DND-41 (cell line): Measurements from ENCODE around the gene DYNLL2.

Experiments
- ATAC-seq: fragments of 200-7000 bp; cut with Tn5 transposase; 3 replicates; pipeline ENCODE4 v1.9.1; 2021; ENCODE audit warnings: low read depth; ENCODE audit not compliant: insufficient read depth
- DNase-seq: peaks from one replicate; pipeline ENCODE4 v3.0.0-alpha.2; 2020
- H2AFZ ChIP-seq: 2 replicates; pipeline ENCODE4 v1.6.0; 2012; ENCODE audit warnings: low read depth, low read length
- H3K27ac ChIP-seq: 2 replicates; pipeline ENCODE4 v1.5.1; 2012; ENCODE audit warnings: low read length, inconsistent platforms
- H3K27me3 ChIP-seq: fragments of 200-600 bp; sonication (generic); 2 replicates; pipeline ENCODE4 v1.6.0; 2012; ENCODE audit warnings: low read length, mild to moderate bottlenecking, inconsistent platforms; ENCODE audit not compliant: insufficient read depth, poor library complexity
- H3K36me3 ChIP-seq: 2 replicates; pipeline ENCODE4 v1.5.1; 2012; ENCODE audit warnings: low read length, inconsistent platforms; ENCODE audit not compliant: insufficient read depth
- H3K4me1 ChIP-seq: 2 replicates; pipeline ENCODE4 v1.5.1; 2012; ENCODE audit warnings: mild to moderate bottlenecking, low read length; ENCODE audit not compliant: insufficient read depth
- H3K4me2 ChIP-seq: 2 replicates; pipeline ENCODE4 v1.6.0; 2012; ENCODE audit warnings: mild to moderate bottlenecking, moderate library complexity, low read length, inconsistent platforms; ENCODE audit not compliant: insufficient read depth
- H3K4me3 ChIP-seq, 2 experiments: fragments of 200-600 bp in 1 of 2; shearing (Covaris generic) in 1 of 2; 2 replicates each; pipeline ENCODE4 v1.5.1; 2012 to 2016; ENCODE audit warnings: inconsistent platforms in 2 of 2, low read length in 2 of 2, mild to moderate bottlenecking in 2 of 2, low read depth in 1 of 2, moderate library complexity in 1 of 2
- H3K79me2 ChIP-seq: 2 replicates; pipeline ENCODE4 v1.6.0; 2012; ENCODE audit warnings: low read length, inconsistent platforms; ENCODE audit not compliant: insufficient read depth
- H3K9ac ChIP-seq: 2 replicates; pipeline ENCODE4 v1.6.0; 2012; ENCODE audit warnings: low read depth, mild to moderate bottlenecking, inconsistent platforms, low read length, moderate library complexity
- H3K9me3 ChIP-seq: 2 replicates; pipeline ENCODE4 v1.5.1; 2012; ENCODE audit warnings: low read length, moderate library complexity, mild to moderate bottlenecking, inconsistent platforms; ENCODE audit not compliant: insufficient read depth, severe bottlenecking
- H4K20me1 ChIP-seq: 2 replicates; pipeline ENCODE4 v1.6.0; 2012; ENCODE audit warnings: low read length; ENCODE audit not compliant: insufficient read depth
- CTCF ChIP-seq: IDR thresholded peaks from 2 replicates; pipeline ENCODE4 v1.5.1; 2012; ENCODE audit warnings: borderline replicate concordance, low read length, moderate library complexity, mild to moderate bottlenecking; ENCODE audit not compliant: poor library complexity, severe bottlenecking; ENCODE audit errors: extremely low read depth
- EZH2 ChIP-seq: IDR thresholded peaks from 3 replicates; pipeline ENCODE4 v1.6.1; 2012; ENCODE audit warnings: borderline replicate concordance, low read depth, mild to moderate bottlenecking, moderate library complexity, low read length, inconsistent platforms; ENCODE audit not compliant: severe bottlenecking

The DYNLL2 gene

GRCh38 chr17:58092101-58092796 lies 9.0 kb downstream of the DYNLL2 start:
- Histone ChIP-seq H3K4me3 (no peak overlapping the region), H3K9ac (no peak overlapping the region), H3K27me3 (no peaks in the 10 kb centered on the region), H3K9me3 (no peaks in the 10 kb centered on the region), H3K36me3 (peaks cover 72% of the 10 kb centered on the region), H3K27ac (no peak overlapping the region), H3K4me1 (peaks cover 3% of the 10 kb centered on the region; the same call in 1 of the 2 replicates), H3K79me2 (peaks cover 35% of the 10 kb centered on the region), H2AFZ (no peak overlapping the region), H4K20me1 (peaks cover 58% of the 10 kb centered on the region), H3K4me2 (no peak overlapping the region)
- ATAC-seq (no peak), DNase-seq (no peak)
- no peak for TF ChIP-seq EZH2
- no peak for TF ChIP-seq CTCF

DNA sequence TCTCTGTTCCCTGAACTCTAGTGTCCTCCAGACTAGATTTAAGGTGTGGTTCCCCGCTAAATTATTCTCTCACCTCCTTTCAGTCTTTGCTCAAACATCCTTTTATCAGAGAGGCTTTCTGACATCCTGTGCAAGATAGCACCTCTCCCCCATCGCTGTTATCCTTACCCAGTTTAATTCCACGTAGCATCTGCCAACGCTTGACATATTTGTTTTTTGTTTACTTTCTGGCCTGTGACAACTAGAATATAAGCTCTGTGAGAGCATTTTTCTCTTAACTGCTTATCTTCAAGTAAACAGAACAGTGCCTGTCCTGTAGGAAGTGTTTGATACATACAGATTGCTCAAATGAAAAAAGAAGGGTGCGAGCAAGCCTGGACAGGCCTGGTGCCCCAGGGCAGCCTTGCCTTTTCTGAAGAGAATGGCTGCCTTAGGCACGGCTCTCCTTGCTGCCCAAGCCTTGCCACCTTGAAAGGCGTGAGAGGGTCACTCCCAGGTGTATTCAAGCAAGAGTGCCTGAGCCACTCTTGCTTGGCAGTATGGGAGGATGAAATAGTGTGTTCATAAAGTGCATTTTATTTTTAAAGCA lies 9.7 kb downstream of the DYNLL2 start:
- no peaks in the 10 kb centered on the region for H3K9me3 ChIP-seq
- peaks cover 52% of the 10 kb centered on the region for H4K20me1 ChIP-seq
- peaks cover 65% of the 10 kb centered on the region for H3K36me3 ChIP-seq
- no peaks in the 10 kb centered on the region for H3K27me3 ChIP-seq
- peaks cover 3% of the 10 kb centered on the region; the same call in 1 of the 2 replicates for H3K4me1 ChIP-seq
- ATAC-seq (no peak), DNase-seq (no peak)
- H2AFZ ChIP-seq = no peak overlapping the region
- no peak overlapping the region for H3K9ac ChIP-seq
- H3K27ac ChIP-seq = no peak overlapping the region
- no peak overlapping the region for H3K4me3 ChIP-seq
- H3K79me2 ChIP-seq = peaks cover 29% of the 10 kb centered on the region
- TF ChIP-seq EZH2 (no peak), CTCF (no peak)
- no peak overlapping the region for H3K4me2 ChIP-seq

DNA sequence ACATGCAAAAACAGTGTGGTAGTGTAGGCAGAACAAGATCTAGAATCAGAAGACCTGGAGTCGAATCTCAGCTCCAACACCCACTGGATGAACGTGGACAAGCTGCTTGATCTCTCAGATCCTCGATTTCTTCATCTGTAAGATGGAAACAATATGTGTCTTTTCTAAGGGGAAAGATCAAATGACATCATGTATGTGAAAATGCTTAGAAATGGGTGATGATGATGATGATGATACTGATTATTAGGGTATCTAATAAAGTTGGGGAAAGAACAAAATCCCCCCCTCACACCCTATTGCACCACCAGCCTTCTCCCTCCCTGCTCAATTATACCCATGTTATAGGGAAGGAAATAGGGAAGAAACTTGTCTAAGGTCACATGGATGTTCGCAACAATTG lies 10.9 kb downstream of the DYNLL2 start:
- no peaks in the 10 kb centered on the region for H3K27me3 ChIP-seq
- no peak for TF ChIP-seq CTCF
- no peak for TF ChIP-seq EZH2
- H3K27ac ChIP-seq = no peak overlapping the region
- ATAC-seq (no peak), DNase-seq (no peak)
- no peak overlapping the region for H3K9ac ChIP-seq
- H4K20me1 ChIP-seq = peaks cover 40% of the 10 kb centered on the region
- no peaks in the 10 kb centered on the region for H3K9me3 ChIP-seq
- no peaks in the 10 kb centered on the region for H3K4me1 ChIP-seq
- no peak overlapping the region for H3K4me3 ChIP-seq
- no peak overlapping the region for H2AFZ ChIP-seq
- no peak overlapping the region for H3K4me2 ChIP-seq
- H3K36me3 ChIP-seq = peaks cover 53% of the 10 kb centered on the region
- peaks cover 16% of the 10 kb centered on the region for H3K79me2 ChIP-seq
